CD14-positive monocyte (primary cell): ENCODE data around the gene TEF. TPM values are rescaled to one million over a fixed set of nuclear protein-coding genes. Genes with fewer than 3 reads are reported as not detected.

Experiments used
- DNase-seq, 3 donors: peaks; one replicate each; pipeline ENCODE4 v3.0.0-alpha.2; 2011 to 2022
- H2AFZ ChIP-seq: 2 replicates; pipeline ENCODE4 v1.6.0; 2012; ENCODE audit warnings: mild to moderate bottlenecking, low read depth, low read length, inconsistent platforms; ENCODE audit not compliant: insufficient read depth, poor library complexity, severe bottlenecking
- H3K27ac ChIP-seq, 2 donors: 1 replicate in 1 of 2; 2 replicates in 1 of 2; pipeline ENCODE4 v1.5.1; 2012 to 2013; ENCODE audit warnings: low read length in 2 of 2, control low read depth in 1 of 2, inconsistent platforms in 1 of 2, low read depth in 1 of 2, mild to moderate bottlenecking in 1 of 2
- H3K27me3 ChIP-seq, 2 donors: one replicate each; pipeline versions ENCODE4 v1.6.0 to v1.6.1; 2011 to 2013; ENCODE audit warnings: low read length in 2 of 2; ENCODE audit not compliant: control insufficient read depth in 2 of 2, insufficient read depth in 2 of 2
- H3K36me3 ChIP-seq, 2 donors: replicated peaks in 1 of 2; 1 replicate in 1 of 2; 2 replicates in 1 of 2; pipeline versions ENCODE4 v1.5.1 to v1.6.1; 2012 to 2013; ENCODE audit warnings: low read length in 2 of 2, control low read depth in 1 of 2, inconsistent platforms in 1 of 2, mild to moderate bottlenecking in 1 of 2; ENCODE audit not compliant: insufficient read depth in 2 of 2, control insufficient read depth in 1 of 2
- H3K4me1 ChIP-seq, 2 donors: 1 replicate in 1 of 2; 2 replicates in 1 of 2; pipeline versions ENCODE4 v1.5.1 to v1.6.1; 2012 to 2013; ENCODE audit warnings: low read length in 2 of 2, control low read depth in 1 of 2, inconsistent platforms in 1 of 2, mild to moderate bottlenecking in 1 of 2, moderate library complexity in 1 of 2; ENCODE audit not compliant: insufficient read depth in 2 of 2, control insufficient read depth in 1 of 2
- H3K4me2 ChIP-seq: replicated peaks from 2 replicates; pipeline ENCODE3; 2012; ENCODE audit warnings: low read length, moderate library complexity, mild to moderate bottlenecking; ENCODE audit not compliant: poor library complexity, severe bottlenecking; ENCODE audit errors: extremely low read depth
- H3K4me3 ChIP-seq, 3 experiments: fragments of 200-600 bp in 1 of 3; sonication (generic) in 1 of 3; replicated peaks in 1 of 3; 1 replicate in 2 of 3; 2 replicates in 1 of 3; pipeline ENCODE4 v1.5.1; 2011 to 2013; ENCODE audit warnings: low read length in 3 of 3, mild to moderate bottlenecking in 3 of 3, control low read depth in 2 of 3, low read depth in 2 of 3, inconsistent platforms in 1 of 3, moderate library complexity in 1 of 3
- H3K79me2 ChIP-seq: 2 replicates; pipeline ENCODE4 v1.6.0; 2012; ENCODE audit warnings: mild to moderate bottlenecking, control low read depth, inconsistent platforms, low read length, moderate library complexity; ENCODE audit not compliant: insufficient read depth
- H3K9ac ChIP-seq: 2 replicates; pipeline ENCODE4 v1.6.0; 2017; ENCODE audit warnings: low read length, mild to moderate bottlenecking; ENCODE audit not compliant: insufficient read depth, poor library complexity, severe bottlenecking
- H3K9me3 ChIP-seq, 2 donors: replicated peaks in 1 of 2; 1 replicate in 1 of 2; 2 replicates in 1 of 2; pipeline versions ENCODE4 v1.5.1 to v1.6.1; 2012 to 2013; ENCODE audit warnings: low read length in 2 of 2, control low read depth in 1 of 2; ENCODE audit not compliant: control insufficient read depth in 1 of 2, insufficient read depth in 1 of 2
- H4K20me1 ChIP-seq: 2 replicates; pipeline ENCODE4 v1.6.0; 2012; ENCODE audit warnings: mild to moderate bottlenecking, low read length, control low read depth, moderate library complexity; ENCODE audit not compliant: insufficient read depth
- H3K27ac Mint-ChIP-seq, 7 donors: one replicate each; pipeline ENCODE4 v1.8.0; 2020; ENCODE audit warnings: mild to moderate bottlenecking in 7 of 7, mixed read lengths in 7 of 7, moderate library complexity in 6 of 7, inconsistent platforms in 2 of 7
- H3K27me3 Mint-ChIP-seq, 3 donors: one replicate each; pipeline ENCODE4 v1.8.0; 2021 to 2022; ENCODE audit warnings: low read depth in 3 of 3, mild to moderate bottlenecking in 3 of 3, mixed read lengths in 3 of 3, moderate library complexity in 3 of 3, inconsistent platforms in 1 of 3
- H3K36me3 Mint-ChIP-seq, 2 donors: one replicate each; pipeline ENCODE4 v1.8.0; 2020; ENCODE audit warnings: mixed read lengths in 2 of 2, inconsistent platforms in 1 of 2, mild to moderate bottlenecking in 1 of 2
- H3K4me1 Mint-ChIP-seq: one replicate; pipeline ENCODE4 v1.8.0; 2020; ENCODE audit warnings: mild to moderate bottlenecking, mixed read lengths
- H3K4me3 Mint-ChIP-seq, 2 donors: one replicate each; pipeline ENCODE4 v1.8.0; 2020; ENCODE audit warnings: mild to moderate bottlenecking in 2 of 2, mixed read lengths in 2 of 2, moderate library complexity in 1 of 2
- H3K9me3 Mint-ChIP-seq, 7 donors: one replicate each; pipeline ENCODE4 v1.8.0; 2020 to 2022; ENCODE audit warnings: mixed read lengths in 7 of 7, mild to moderate bottlenecking in 6 of 7, moderate library complexity in 6 of 7, inconsistent platforms in 2 of 7
- WGBS: methylation state at CpG from one replicate; pipeline ENCODE4 v1.1.5; 2013; ENCODE audit warnings: missing lambda C conversion rate; ENCODE audit not compliant: insufficient coverage; 5-methylcytosine and 5-hydroxymethylcytosine counted together
- intact Hi-C, 2 donors: fragments of 100-400 bp; cut with micrococcal nuclease; formaldehyde crosslinking; loops; one replicate each; pipeline versions ENCODE4 v1.15.0 to v1.15.1; 2023
- polyA plus RNA-seq, 3 donors: library from polyadenylated mRNA; depleted of rRNA in 1 of 3; unstranded in 2 of 3; stranded (reverse) in 1 of 3; fragments of 300-500 nt in 2 of 3; fragments of >200 nt in 1 of 3; fragmentation: Illumina TruSeq in 2 of 3; gene quantifications; 1 replicate in 2 of 3; 2 replicates in 1 of 3; pipeline ENCODE4 v1.2.3, GENCODE V29; 2012 to 2021
- TF ChIP-seq, protein P1 (sequence below): fragments of 200-600 bp; IDR thresholded peaks from one replicate; pipeline ENCODE4 v1.8.0; 2022; ENCODE audit warnings: antibody characterized with exemption, mild to moderate bottlenecking

The TEF gene
- polyA plus RNA-seq, 3 donors, result 0.71 to 1.7 (median 1.1) TPM

DNA sequence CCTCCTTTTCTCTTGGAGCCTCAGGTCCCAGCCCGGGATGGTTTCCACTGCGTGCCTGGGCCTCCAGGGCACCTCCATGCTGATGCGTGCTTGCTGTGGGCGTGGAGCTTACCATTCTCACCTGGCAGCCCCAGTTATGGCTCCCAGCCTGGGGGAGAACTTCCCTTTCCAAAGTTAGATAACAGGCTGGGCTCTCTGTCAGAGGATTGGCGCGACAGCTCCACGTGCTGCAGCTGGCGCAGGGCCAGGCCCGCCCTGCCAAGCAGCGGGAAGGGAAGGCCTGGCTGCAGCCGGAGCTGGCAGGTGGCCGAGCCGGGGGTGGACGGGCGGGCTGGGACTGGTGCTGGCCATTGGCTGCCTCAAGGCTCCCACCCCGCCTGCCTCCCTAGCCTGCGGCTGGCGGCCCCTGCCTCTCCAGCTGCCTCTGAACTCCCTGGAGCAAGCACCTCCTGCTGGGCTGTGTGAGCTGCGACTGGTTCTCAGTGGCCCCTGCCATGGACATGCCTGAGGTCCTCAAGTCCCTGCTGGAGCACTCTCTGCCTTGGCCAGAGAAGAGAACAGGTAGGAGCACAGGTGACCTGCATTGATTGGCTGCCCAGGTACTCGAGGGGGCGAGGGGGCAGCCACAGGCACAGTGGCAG lies 14.6 kb upstream of the TEF start:
- peaks cover 11 to 13% of the 10 kb centered on the region in 2 donors for H3K4me1 ChIP-seq
- Mint-ChIP-seq H3K27me3 (peaks cover 2 to 6% (median 4%) of the 10 kb centered on the region in 3 donors), H3K4me3 (peak overlapping the region; percentile 16 to 83), H3K27ac (no peak overlapping the region), H3K36me3 (no peaks in the 10 kb centered on the region), H3K4me1 (peaks cover 15% of the 10 kb centered on the region), H3K9me3 (peaks cover 0 to 3% (median 0%) of the 10 kb centered on the region in 7 donors)
- H3K27ac ChIP-seq, result no peak overlapping the region
- 8% methylated on average over 19 of the region's 21 CpGs for WGBS
- H3K79me2 ChIP-seq, result no peaks in the 10 kb centered on the region
- H3K4me2 ChIP-seq, result peak overlapping the region; percentile 63
- TF ChIP-seq, protein P1, sequence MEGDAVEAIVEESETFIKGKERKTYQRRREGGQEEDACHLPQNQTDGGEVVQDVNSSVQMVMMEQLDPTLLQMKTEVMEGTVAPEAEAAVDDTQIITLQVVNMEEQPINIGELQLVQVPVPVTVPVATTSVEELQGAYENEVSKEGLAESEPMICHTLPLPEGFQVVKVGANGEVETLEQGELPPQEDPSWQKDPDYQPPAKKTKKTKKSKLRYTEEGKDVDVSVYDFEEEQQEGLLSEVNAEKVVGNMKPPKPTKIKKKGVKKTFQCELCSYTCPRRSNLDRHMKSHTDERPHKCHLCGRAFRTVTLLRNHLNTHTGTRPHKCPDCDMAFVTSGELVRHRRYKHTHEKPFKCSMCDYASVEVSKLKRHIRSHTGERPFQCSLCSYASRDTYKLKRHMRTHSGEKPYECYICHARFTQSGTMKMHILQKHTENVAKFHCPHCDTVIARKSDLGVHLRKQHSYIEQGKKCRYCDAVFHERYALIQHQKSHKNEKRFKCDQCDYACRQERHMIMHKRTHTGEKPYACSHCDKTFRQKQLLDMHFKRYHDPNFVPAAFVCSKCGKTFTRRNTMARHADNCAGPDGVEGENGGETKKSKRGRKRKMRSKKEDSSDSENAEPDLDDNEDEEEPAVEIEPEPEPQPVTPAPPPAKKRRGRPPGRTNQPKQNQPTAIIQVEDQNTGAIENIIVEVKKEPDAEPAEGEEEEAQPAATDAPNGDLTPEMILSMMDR, result no peak
- intact Hi-C loops, result no loop called here
- no peaks in the 10 kb centered on the region for H4K20me1 ChIP-seq
- H3K36me3 ChIP-seq, result no peaks in the 10 kb centered on the region
- no peaks in the 10 kb centered on the region for H3K27me3 ChIP-seq
- H2AFZ ChIP-seq, result peak overlapping the region; percentile 78
- peak overlapping the region; percentile 27 for H3K9ac ChIP-seq
- no peaks in the 10 kb centered on the region for H3K9me3 ChIP-seq
- DNase-seq, result peak; percentile 54 to 66 (median 55)
- peak overlapping the region in 1 of 3 experiments; percentile 63 for H3K4me3 ChIP-seq

DNA sequence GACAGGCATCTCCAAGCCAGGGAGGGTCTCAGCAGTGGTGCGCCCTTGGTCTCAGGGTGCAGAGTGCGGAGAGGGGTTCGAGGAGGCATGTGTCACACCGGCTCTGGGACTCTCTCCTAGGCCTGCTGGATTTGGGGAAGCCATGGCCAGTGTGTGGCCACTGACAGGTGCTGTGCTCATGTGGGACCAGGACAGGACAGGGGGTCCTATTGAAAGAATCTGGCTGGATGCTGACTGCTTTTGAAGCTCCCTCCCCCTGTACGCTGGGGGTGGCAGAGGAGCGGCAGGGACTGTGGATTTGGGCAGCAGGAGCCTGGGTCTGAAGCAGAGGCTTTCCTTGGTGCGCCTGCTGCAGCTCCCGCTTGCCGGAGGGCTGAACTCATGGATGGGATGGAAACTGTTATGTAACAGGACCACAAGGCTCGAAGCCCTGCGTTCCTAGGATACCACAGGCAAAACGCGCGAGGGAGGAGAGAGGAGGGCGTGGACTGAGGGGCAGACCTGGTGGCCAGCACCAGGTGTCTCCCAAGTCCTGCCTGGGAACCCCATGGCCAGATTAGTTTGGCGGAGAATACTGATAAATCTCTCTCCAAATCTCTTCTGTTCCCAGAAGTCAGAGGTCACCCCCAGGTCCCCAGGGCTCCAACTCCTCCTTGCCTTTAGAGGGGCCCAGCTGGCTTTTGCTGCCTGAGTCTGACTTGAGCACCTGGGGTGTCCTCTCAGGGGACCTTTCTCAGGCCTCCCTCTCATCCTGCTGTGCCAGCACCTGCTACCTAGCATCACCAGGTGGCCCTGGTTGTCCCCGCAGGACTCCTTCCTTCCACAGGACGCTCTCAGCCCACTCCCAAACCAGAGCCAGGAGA lies 13.8 kb upstream of the TEF start:
- H3K4me3 Mint-ChIP-seq, result no peak overlapping the region
- no peaks in the 10 kb centered on the region for H3K9me3 ChIP-seq

More for the DNA sequence above, 13.8 kb upstream of the TEF start:
- Mint-ChIP-seq H3K9me3 (peaks cover 0 to 3% (median 0%) of the 10 kb centered on the region in 7 donors), H3K27me3 (peaks cover 1 to 7% (median 6%) of the 10 kb centered on the region in 3 donors), H3K4me1 (peaks cover 15% of the 10 kb centered on the region), H3K36me3 (no peaks in the 10 kb centered on the region), H3K27ac (peak overlapping the region in 1 of 7 donors; percentile 28)
- intact Hi-C loops, result no loop called here
- peak overlapping the region; percentile 27 for H3K9ac ChIP-seq
- no peaks in the 10 kb centered on the region for H3K79me2 ChIP-seq
- H3K4me1 ChIP-seq, result peaks cover 11 to 13% of the 10 kb centered on the region in 2 donors
- no peak overlapping the region for H3K4me3 ChIP-seq
- H4K20me1 ChIP-seq, result no peaks in the 10 kb centered on the region
- WGBS, result 78% methylated on average over 11 of the region's 18 CpGs
- no peaks in the 10 kb centered on the region for H3K27me3 ChIP-seq
- TF ChIP-seq, protein P1, result no peak
- H3K27ac ChIP-seq, result no peak overlapping the region
- H3K4me2 ChIP-seq, result peak overlapping the region; percentile 63
- no peaks in the 10 kb centered on the region for H3K36me3 ChIP-seq
- H2AFZ ChIP-seq, result peak overlapping the region; percentile 78
- DNase-seq, result no peak
